ENCODE results near the gene CST3.
"Not testable (repeated sequence)": the region's sequence is repeated elsewhere in the genome, so short reads cannot be mapped to it uniquely, and the experiment has no call there.

The CST3 gene

GRCh38 chr20:23627501-23627900, 10.3 kb downstream of the CST3 start:
- FAIRE-seq: peak; percentile 72

- FAIRE-seq: no peak
Observed at GRCh38 chr20:23626040-23626620, 11.6 kb downstream of the CST3 start.

- no peak for FAIRE-seq
Observed at GRCh38 chr20:23625236-23625964, 12.4 kb downstream of the CST3 start.

GRCh38 chr20:23624324-23624691, 13.4 kb downstream of the CST3 start:
- no peak for FAIRE-seq

DNA sequence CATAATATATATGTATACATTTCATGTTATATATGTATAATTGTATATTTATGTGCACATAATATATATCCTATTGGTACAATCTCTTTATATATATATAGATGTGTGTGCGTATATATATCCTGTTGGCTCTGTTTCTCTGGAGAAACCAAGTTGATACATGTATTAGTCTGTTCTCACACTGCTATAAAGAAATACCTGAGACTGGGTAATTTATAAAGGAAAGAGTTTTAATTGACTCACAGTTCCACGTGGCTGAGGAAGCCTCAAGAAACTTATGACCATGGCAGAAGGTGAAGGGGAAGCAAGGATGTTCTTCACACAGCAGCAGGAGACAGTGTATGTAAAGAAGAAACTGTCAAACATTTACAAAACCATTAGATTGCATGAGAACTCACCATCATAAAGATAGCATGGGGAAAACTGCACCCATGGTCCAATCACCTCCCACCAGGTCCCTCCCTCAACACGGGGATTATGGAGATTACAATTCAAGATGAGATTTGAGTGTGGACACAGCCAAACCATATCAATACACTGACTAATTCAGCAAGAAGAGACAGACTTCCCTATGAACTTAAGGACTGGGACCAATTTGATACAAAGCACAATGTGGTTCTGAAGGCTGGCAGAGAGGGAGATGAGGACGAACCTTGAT, 14.0 kb downstream of the CST3 start:
- FAIRE-seq: no peak

- no peak for FAIRE-seq
Observed at GRCh38 chr20:23622839-23623343, 14.9 kb downstream of the CST3 start.

DNA sequence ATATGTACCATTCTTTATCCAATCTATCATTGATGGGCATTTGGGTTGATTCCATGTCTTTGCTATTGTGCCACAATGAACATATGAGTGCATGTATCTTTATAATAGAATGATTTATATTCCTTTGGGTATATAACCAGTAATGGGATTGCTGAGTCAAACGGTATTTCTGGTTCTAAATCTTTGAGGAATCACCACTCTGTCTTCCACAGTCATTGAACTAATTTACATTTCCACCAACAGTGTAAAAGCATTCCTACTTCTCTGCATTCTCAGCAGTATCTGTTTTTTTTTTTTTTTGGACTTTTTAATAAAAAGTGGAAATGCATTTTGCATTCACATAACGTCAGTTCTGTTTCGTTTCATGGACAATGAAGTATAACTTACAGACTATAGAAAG, 15.4 kb downstream of the CST3 start:
- FAIRE-seq: not testable (repeated sequence)

DNA sequence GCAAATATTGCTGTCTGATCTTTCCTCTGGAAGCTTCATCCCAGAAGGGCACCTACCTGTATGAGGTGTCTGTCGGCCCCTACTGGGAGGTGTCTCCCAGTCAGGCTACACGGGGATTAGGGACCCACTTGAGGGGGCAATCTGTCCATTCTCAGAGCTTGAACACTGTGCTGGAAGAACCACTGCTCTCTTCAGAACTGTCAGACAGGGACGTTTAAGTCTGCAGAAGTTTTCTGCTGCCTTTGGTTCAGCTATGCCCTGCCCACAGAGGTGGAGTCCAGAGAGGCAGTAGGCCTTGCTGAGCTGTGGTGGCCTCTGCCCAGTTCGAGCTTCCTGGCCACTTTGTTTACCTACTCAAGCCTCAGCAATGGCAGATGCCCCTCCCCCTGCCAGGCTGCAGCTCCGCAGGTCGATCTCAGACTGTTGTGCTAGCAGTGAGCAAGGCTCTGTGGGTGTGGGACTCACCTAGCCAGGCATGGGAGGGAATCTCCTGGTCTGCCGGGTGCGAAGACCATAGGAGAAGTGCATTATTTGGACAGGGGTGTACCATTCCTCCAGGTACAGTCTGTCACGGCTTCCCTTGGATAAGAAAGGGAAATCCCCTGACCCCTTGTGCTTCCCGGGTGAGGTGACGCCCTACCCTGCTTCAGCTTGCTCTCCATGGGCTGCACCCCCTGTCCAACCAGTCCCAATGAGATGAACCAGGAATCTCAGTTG, 16.9 kb downstream of the CST3 start:
- FAIRE-seq: not testable (repeated sequence)

- FAIRE-seq: no peak
Observed at GRCh38 chr20:23614163-23614562, 23.6 kb downstream of the CST3 start.

GRCh38 chr20:23613676-23614075, 24.1 kb downstream of the CST3 start:
- no peak for FAIRE-seq

DNA sequence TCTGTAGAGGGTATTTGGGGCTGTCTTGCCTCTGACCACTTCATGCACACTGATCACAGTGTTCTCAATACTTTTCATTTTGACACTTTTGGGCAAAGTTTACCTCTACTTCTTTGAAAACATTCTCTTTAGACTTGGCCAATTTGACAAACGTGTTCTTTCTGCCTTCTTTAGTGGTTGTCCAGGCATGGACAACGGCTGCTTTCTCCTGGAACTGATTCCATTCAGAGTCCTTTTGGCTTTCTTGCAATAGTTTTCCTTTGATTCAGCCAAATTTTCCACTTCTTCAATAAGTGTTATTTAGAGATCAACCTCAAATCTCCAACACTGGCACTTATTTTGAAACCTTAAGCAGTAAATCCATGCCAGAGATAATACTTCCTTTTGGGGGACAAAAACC, 25.4 kb downstream of the CST3 start:
- FAIRE-seq: no peak

DNA sequence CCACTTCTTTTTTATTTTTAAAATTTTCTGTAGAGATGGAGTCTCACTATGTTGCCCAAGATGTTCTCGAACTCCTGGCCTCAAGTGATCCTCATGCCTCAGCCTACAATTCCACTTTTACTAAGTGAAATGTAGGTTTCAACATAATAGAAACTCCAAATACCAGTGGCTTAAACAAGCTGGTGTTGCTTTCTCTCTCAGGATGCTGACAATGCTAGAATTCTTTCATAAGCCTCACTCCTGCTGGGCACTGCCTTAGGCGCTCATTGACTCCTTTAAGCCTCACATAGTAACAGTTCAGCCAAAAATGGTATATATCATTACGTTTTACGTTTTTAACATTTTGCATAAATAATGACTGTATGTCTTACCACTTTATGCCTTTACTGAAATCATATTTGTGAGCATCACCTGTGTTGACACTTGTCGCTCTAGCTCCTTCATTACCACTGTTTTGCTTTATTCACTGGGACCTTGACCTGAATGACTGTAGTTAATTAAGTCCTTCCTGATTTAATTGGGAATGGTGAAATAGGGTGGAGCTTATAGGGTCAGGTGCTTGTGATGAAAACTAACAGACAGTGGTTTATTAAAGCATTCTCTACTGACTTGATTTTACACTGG, 28.2 kb downstream of the CST3 start:
- no peak for FAIRE-seq

- FAIRE-seq: no peak
Observed at GRCh38 chr20:23608251-23608846, 29.4 kb downstream of the CST3 start.

GRCh38 chr20:23607497-23608245, 30.1 kb downstream of the CST3 start:
- no peak for FAIRE-seq

DNA sequence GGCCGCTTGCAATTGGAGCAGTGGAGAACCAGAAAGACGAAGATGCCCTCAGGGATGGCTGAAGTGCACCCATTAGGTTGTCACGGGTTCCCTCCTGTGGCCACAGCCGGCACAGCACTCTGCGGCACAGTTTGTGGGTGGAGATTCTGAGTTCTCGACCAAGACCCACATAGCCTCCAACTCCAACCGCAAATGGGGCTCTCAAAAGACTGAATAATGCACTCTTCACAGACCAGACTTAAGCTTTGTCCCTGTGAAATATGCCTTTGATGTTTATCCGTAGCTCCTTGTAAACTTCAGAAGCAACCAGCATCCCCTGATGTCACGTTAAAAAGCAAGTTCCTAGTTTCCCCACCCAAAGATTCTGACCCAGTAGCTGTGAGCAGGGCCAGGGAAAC, 31.1 kb downstream of the CST3 start:
- FAIRE-seq: no peak

DNA sequence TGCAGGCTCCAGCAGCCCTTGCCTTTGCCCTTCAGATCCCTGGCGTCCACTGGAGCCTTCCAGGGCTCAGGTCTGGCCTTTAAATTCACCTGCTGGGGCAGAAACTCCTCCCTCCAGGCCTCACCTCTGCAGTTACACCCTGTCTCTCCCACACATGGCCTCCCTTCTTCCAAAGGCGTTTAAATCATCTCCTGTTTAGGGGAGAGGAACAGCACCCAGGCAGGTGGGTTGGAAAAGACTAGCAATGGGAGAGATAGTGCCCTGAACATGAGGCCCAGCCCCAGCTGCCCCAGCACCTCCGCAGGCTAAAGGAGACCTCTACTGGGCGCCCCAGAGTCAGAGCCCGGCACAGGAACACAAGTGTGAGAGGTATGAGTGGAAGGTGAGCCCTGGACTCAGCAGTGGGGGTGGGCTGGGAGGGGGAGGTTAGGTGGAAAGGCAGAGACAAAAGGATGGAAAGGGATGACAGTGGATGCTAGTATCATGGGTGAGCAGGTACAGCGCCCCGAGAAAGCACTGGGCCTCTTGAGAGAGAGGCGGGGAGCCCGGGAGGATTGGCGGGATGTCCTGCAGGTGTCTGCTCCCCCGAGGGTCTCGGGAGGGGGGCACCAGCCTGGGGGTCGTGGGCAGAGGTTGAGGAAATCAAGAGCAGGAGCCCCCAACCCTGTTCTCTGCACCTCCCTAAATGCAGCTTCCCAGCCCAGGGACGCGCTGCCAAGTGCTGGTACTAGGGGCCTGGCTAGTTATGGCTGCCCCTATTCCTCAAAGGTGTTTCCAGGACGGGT, 31.7 kb downstream of the CST3 start, which contains the start of gene CST9:
TSS of gene CST9 (minus strand) at position 51 of the 785 bp plus-strand sequence. CDS start 53 bp downstream, outside the sequence.
- no peak for FAIRE-seq

- FAIRE-seq: no peak
Observed at GRCh38 chr20:23604306-23604705, 33.4 kb downstream of the CST3 start.

- no peak for FAIRE-seq
Observed at GRCh38 chr20:23603321-23603720, 34.4 kb downstream of the CST3 start.

DNA sequence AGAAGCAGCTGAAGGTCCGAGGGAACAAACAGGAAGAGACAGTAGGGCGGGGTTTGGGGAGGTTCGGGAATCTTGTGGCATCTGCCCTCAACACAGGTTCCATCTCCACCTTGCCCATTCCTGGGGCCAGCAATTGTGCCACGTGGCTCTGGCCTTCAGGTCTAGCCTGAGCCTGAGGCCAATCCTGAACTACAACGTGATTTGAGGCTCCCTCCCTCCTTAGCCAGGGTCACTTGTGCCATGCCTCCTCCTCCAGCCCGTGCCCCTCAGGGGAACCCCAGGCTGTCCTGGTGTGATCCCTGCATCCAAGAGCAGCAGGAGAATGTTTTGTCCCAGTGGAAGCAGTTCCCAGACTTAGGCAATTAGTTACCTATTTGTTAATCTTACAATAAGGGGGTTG, 35.1 kb downstream of the CST3 start:
- FAIRE-seq: no peak

- no peak for FAIRE-seq
Observed at GRCh38 chr20:23602241-23602640, 35.5 kb downstream of the CST3 start.

DNA sequence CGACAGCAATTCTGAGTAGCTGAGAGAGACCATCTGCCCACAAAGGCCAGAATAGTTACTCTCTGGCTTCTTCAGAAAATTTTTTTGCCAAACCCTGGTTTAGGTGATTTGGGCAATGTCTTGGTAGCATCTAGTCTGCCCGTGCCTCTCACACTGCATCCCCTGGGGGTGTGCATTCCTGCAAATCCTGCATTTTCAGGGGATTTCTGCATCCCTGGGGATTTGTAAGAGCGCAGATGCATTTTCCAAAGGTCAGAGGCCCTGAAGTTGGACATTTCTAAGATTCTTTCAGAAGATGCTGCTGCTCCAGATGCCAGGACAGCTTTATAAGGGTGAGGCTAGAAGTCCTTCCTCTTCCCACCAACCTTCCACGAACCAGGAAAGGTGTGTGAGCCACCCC, 36.0 kb downstream of the CST3 start:
- FAIRE-seq: no peak
